ENCODE measurements around the gene PLAGL1. TPM values are rescaled to one million over a fixed set of nuclear protein-coding genes. Genes with fewer than 3 reads are reported as not detected.

PLAGL1 gene
- total and polyA plus RNA-seq, 2 experiments from 2014 or later, result 22.8 to 43.8 TPM

- 79 to 81% methylated on average over 4 of the region's 4 CpGs for WGBS, 2 experiments (ENCODE audit: low coverage in 1 of 2, low lambda C conversion rate in 2 of 2, missing lambda C conversion rate in 2 of 2)
- Histone ChIP-seq H2AFZ (no peak overlapping the region), H3K27ac (no peak overlapping the region), H3K9ac (no peak overlapping the region), H3K27me3 (replicated peaks; ENCODE audit: insufficient read depth) (no peaks in the 10 kb centered on the region), H3K9me2 (ENCODE audit: insufficient read depth) (no peaks in the 10 kb centered on the region), H3K4me3 (no peak overlapping the region), H3K4me2 (ENCODE audit: unreplicated experiment) (no peak overlapping the region), H3K79me2 (ENCODE audit: insufficient read depth) (no peaks in the 10 kb centered on the region), H3K9me3 (ENCODE audit: low read depth) (no peaks in the 10 kb centered on the region), H3K36me3 (ENCODE audit: low read depth) (peaks cover 3% of the 10 kb centered on the region; the same call in 1 of the 2 replicates), H3F3A (ENCODE audit: insufficient read depth) (no peaks in the 10 kb centered on the region), H3K4me1 (ENCODE audit: insufficient read depth) (no peaks in the 10 kb centered on the region), H4K20me1 (ENCODE audit: insufficient read depth) (no peaks in the 10 kb centered on the region)
- DNase-seq, result no peak
- no peak for TF ChIP-seq EZH2phosphoT487 (IDR thresholded peaks at IDR 0.05; ENCODE audit: insufficient read depth, low read depth)
- no peak for TF ChIP-seq EZH2 (IDR thresholded peaks at IDR 0.05; ENCODE audit: insufficient read depth, poor library complexity, severe bottlenecking)
- in situ Hi-C loops (cut with MboI), result no loop called here
Measured at GRCh38 chr6:143952947-143953701, 54.9 kb downstream of the PLAGL1 start.

- H3F3A ChIP-seq (ENCODE audit: insufficient read depth), result no peaks in the 10 kb centered on the region
- H3K4me1 ChIP-seq (ENCODE audit: insufficient read depth), result no peaks in the 10 kb centered on the region
- in situ Hi-C loops (cut with MboI), result no loop called here
- no peak overlapping the region for H2AFZ ChIP-seq
- no peak for DNase-seq
- H3K27me3 ChIP-seq (replicated peaks; ENCODE audit: insufficient read depth), result no peaks in the 10 kb centered on the region
- H3K4me3 ChIP-seq, result no peak overlapping the region
- no peak for TF ChIP-seq EZH2phosphoT487 (IDR thresholded peaks at IDR 0.05; ENCODE audit: insufficient read depth, low read depth)
- TF ChIP-seq EZH2 (IDR thresholded peaks at IDR 0.05; ENCODE audit: insufficient read depth, poor library complexity, severe bottlenecking), result no peak
- no peak overlapping the region for H3K4me2 ChIP-seq (ENCODE audit: unreplicated experiment)
- no peaks in the 10 kb centered on the region for H4K20me1 ChIP-seq (ENCODE audit: insufficient read depth)
- no peak overlapping the region for H3K27ac ChIP-seq
- no peaks in the 10 kb centered on the region for H3K79me2 ChIP-seq (ENCODE audit: insufficient read depth)
- WGBS, 2 experiments (ENCODE audit: low coverage in 1 of 2, low lambda C conversion rate in 2 of 2, missing lambda C conversion rate in 2 of 2), result 71 to 72% methylated on average over 9 of the region's 9 CpGs
- H3K9ac ChIP-seq, result no peak overlapping the region
- H3K9me3 ChIP-seq (ENCODE audit: low read depth), result no peaks in the 10 kb centered on the region
- H3K9me2 ChIP-seq (ENCODE audit: insufficient read depth), result no peaks in the 10 kb centered on the region
- H3K36me3 ChIP-seq (ENCODE audit: low read depth), result peaks cover 3% of the 10 kb centered on the region; the same call in 1 of the 2 replicates
Measured at GRCh38 chr6:143952060-143952778, 55.8 kb downstream of the PLAGL1 start.

GRCh38 chr6:143950875-143951274 lies 57.2 kb downstream of the PLAGL1 start:
- no peak overlapping the region for H3K4me2 ChIP-seq (ENCODE audit: unreplicated experiment)
- H3K36me3 ChIP-seq (ENCODE audit: low read depth), result peaks cover 3% of the 10 kb centered on the region; the same call in 1 of the 2 replicates
- in situ Hi-C loops (cut with MboI), result no loop called here
- H3K9me3 ChIP-seq (ENCODE audit: low read depth), result no peaks in the 10 kb centered on the region
- no peaks in the 10 kb centered on the region for H4K20me1 ChIP-seq (ENCODE audit: insufficient read depth)
- H3K9me2 ChIP-seq (ENCODE audit: insufficient read depth), result no peaks in the 10 kb centered on the region
- no peak for DNase-seq
- no peak overlapping the region for H3K9ac ChIP-seq
- TF ChIP-seq EZH2 (IDR thresholded peaks at IDR 0.05; ENCODE audit: insufficient read depth, poor library complexity, severe bottlenecking), result no peak
- TF ChIP-seq EZH2phosphoT487 (IDR thresholded peaks at IDR 0.05; ENCODE audit: insufficient read depth, low read depth), result no peak
- 57% methylated on average over 3 of the region's 3 CpGs for WGBS, 2 experiments (ENCODE audit: low coverage in 1 of 2, low lambda C conversion rate in 2 of 2, missing lambda C conversion rate in 2 of 2)
- no peaks in the 10 kb centered on the region for H3K4me1 ChIP-seq (ENCODE audit: insufficient read depth)
- no peak overlapping the region for H3K4me3 ChIP-seq
- no peak overlapping the region for H2AFZ ChIP-seq
- H3K79me2 ChIP-seq (ENCODE audit: insufficient read depth), result no peaks in the 10 kb centered on the region
- H3F3A ChIP-seq (ENCODE audit: insufficient read depth), result no peaks in the 10 kb centered on the region
- no peaks in the 10 kb centered on the region for H3K27me3 ChIP-seq (replicated peaks; ENCODE audit: insufficient read depth)
- no peak overlapping the region for H3K27ac ChIP-seq

- no peaks in the 10 kb centered on the region for H4K20me1 ChIP-seq (ENCODE audit: insufficient read depth)
- H3K9me2 ChIP-seq (ENCODE audit: insufficient read depth), result no peaks in the 10 kb centered on the region
- no peak overlapping the region for H2AFZ ChIP-seq
- H3K9me3 ChIP-seq (ENCODE audit: low read depth), result no peaks in the 10 kb centered on the region
- no peak for TF ChIP-seq EZH2 (IDR thresholded peaks at IDR 0.05; ENCODE audit: insufficient read depth, poor library complexity, severe bottlenecking)
- TF ChIP-seq EZH2phosphoT487 (IDR thresholded peaks at IDR 0.05; ENCODE audit: insufficient read depth, low read depth), result no peak
- H3K4me3 ChIP-seq, result no peak overlapping the region
- H3K4me1 ChIP-seq (ENCODE audit: insufficient read depth), result no peaks in the 10 kb centered on the region
- no peak overlapping the region for H3K9ac ChIP-seq
- no peaks in the 10 kb centered on the region for H3F3A ChIP-seq (ENCODE audit: insufficient read depth)
- no peaks in the 10 kb centered on the region for H3K27me3 ChIP-seq (replicated peaks; ENCODE audit: insufficient read depth)
- DNase-seq, result no peak
- peaks cover 3% of the 10 kb centered on the region; the same call in 1 of the 2 replicates for H3K36me3 ChIP-seq (ENCODE audit: low read depth)
- H3K4me2 ChIP-seq (ENCODE audit: unreplicated experiment), result no peak overlapping the region
- in situ Hi-C loops (cut with MboI), result no loop called here
- no peaks in the 10 kb centered on the region for H3K79me2 ChIP-seq (ENCODE audit: insufficient read depth)
- WGBS, 2 experiments (ENCODE audit: low coverage in 1 of 2, low lambda C conversion rate in 2 of 2, missing lambda C conversion rate in 2 of 2), result 88 to 90% methylated on average over 9 of the region's 9 CpGs
- no peak overlapping the region for H3K27ac ChIP-seq
Measured at GRCh38 chr6:143949962-143950361, 58.1 kb downstream of the PLAGL1 start.

All from GM23248 (cell line).